PC-9 (cell line): ENCODE results near the gene ZNF385B.

Experiments
- EZH2 ChIP-seq: fragments of 200-600 bp; sonication (generic); IDR thresholded peaks from 2 replicates; pipeline ENCODE4 v1.8.0; 2017; ENCODE audit warnings: antibody characterized with exemption, low read depth
- TF ChIP-seq, protein P1 (sequence below): fragments of 200-600 bp; sonication (generic); conservative IDR thresholded peaks from 2 replicates; pipeline ENCODE4 v1.6.1; 2017; ENCODE audit warnings: mixed run types, antibody characterized with exemption, mild to moderate bottlenecking, moderate library complexity

DNA sequence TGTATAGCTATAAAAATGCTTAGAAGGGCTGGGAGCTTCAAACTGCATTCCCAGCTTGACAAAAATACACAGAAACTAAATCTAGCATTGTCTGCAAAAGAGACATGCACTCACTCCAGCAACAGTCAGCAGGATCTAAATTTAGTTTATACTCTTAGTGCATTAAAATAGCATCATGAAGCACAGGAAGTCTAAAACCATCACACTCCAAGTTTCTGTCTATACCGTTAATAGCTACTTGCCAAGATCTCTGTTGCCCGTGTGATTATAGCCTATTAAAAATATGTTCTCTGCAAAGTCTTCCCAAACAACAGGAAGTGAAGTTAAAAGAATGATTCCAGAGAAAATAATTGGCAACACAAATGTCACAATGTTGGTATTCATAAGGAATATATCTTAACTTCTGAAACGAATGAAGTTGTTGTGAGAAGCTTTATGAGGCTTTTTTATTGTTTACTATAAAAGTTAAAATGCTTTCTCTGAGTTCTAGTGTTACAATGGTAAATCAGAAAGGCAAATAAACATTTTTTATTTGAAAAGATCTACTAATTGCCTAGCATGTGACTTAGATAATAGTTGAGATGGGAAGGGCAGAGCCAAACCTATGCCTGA is 184.2 kb downstream of the ZNF385B start:
- no peak for TF ChIP-seq EZH2
- TF ChIP-seq, protein P1, sequence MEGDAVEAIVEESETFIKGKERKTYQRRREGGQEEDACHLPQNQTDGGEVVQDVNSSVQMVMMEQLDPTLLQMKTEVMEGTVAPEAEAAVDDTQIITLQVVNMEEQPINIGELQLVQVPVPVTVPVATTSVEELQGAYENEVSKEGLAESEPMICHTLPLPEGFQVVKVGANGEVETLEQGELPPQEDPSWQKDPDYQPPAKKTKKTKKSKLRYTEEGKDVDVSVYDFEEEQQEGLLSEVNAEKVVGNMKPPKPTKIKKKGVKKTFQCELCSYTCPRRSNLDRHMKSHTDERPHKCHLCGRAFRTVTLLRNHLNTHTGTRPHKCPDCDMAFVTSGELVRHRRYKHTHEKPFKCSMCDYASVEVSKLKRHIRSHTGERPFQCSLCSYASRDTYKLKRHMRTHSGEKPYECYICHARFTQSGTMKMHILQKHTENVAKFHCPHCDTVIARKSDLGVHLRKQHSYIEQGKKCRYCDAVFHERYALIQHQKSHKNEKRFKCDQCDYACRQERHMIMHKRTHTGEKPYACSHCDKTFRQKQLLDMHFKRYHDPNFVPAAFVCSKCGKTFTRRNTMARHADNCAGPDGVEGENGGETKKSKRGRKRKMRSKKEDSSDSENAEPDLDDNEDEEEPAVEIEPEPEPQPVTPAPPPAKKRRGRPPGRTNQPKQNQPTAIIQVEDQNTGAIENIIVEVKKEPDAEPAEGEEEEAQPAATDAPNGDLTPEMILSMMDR: no peak
